HG02970 (cell line): ENCODE measurements around the gene METTL3.
"Not testable (repeated sequence)": the region's sequence is repeated elsewhere in the genome, so short reads cannot be mapped to it uniquely, and the experiment has no call there.

Source experiments
- ATAC-seq: cut with Tn5 transposase; IDR thresholded peaks from one replicate; pipeline ENCODE4 v1.9.1; 2021; ENCODE audit warnings: mild to moderate bottlenecking, moderate library complexity, moderate number of reproducible peaks; ENCODE audit not compliant: unreplicated experiment, low FRiP score

The METTL3 gene

DNA sequence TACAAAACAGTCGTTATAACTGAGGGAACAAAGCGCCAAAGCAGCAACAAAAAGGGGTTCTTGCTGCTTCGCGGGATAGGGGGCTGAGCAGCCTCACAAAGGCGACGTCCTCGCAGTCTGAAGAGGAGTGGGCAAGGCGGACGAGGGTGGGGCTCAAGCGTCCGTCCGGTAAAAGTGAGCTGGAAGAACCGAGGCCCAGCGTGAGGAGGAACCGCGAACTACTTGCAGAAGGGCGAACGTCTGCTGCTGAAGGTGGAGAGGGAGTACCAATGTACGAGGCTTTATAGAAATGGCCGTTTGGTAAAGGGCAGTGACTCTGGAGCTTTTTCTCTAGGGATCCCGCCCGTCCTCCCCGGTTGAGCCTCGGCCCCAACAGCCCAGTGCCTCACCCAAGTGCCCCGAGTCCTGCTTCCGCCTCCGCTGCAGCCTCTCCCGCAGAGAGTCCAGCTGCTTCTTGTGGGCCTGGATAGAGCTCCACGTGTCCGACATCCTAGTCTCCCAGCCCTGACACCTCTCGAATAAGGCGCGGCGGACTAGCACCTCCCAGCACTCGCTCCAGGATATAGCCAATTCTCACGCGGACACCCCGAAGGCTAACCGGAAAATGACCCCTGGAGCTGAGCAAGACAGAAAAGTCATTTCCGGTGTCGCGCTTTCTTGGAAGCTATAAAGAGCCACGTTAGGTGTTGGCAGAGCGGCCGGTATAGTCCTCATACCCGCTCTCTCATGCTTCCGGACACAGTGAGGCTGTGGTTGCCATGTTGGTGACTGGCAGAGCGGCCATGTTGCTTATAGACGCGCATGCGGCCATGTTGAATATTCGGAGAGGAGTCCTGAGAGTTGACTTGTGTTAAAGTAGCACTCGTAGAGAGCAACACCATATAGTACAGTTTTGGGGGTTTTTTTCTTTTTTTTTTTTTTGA, at the start of gene METTL3:
METTL3 (minus strand) TSS at position 606 of the 923 bp plus-strand sequence; CDS start at position 489, 117 bp downstream.
- peak; percentile 96 for ATAC-seq

DNA sequence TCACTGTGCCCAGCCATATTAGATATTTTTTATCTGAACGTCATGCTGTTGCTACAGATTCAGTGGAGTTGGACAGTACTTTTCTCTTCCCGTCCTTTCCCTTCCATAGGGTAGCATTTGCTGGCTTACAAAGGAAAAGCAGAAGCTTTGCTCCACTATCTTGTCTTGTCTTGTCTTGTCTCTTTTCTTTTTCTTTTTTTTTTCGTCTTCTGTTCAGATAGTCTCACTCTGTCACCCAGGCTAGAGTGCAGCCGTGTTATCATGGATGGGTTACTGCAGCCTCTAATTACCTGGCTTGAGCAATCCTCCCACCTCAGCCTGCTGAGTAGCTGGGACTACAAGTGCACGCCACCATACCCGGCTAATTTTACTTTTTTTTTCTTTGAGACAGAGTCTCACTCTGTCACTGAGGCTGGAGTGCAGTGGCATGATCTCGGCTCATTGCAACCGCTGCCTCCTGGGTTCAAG, 47.6 kb upstream of the METTL3 start:
- no peak for ATAC-seq

DNA sequence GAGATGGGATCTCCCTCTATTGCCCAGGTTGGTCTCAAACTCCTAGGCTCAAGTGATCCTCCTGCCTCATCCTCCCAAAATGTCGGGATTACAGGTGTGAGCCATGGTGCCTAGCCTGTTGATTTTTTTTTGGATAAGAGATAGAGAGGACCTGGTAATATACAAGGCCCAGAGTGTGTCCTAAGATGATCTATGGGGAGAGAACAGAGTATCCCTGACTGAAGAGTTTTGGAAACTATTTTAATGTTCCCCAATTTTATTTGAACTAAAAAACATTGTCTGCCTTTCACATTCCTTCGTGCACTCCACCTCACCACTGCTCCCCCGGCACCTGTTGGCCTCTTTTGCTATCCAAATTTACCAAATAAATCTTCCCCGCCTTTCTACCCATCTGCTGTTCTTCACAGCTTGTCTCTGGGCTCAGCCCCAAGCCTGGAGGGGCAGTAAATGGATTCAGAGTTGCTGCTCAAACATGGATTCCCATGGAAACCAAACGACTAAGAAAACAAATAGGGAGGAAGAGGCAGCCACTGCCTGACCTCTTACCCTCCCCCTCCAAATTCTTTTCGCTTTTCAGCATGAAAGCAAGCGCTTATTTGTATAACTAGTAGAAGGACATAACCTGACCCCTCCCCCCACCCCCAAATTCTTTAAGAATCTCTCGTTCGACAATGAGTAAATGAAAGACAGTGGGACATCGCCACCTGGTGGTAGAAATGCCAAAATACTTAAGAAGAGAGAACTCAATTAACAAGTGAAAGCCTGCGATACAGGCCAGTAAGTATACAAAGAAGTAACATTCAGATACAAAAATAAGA, 46.2 kb upstream of the METTL3 start:
- ATAC-seq = no peak

DNA sequence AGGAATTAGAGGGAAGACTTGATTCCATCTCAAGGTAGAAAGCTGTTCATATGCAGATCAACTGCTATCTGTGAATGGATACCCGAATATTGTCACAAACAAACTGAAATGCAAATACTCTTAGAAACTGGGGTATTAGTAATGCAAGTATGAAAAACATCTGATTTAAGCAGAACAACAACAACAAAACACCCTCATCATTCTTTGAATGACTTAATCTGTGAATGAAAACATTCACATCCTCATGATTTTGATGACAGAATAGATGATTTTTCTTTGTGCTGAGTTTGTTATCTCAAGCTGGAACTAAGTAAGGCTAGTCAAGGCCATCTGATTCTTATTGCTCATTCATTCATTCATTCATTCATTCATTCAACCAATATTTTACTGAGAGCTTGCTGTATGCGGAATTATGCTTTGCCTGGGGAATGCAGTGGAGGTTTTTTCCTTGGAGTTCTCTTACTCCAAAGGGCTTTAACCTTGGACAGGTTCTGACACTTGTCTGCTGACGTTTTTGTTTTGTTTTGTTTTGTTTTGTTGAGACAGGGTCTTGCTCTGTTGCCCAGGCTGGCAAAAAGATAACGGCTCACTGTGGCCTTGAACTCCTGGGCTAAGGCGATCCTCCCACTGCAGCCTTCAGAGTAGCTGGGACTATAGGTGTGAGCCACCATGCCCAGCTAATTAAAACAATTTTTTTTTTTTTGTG, 45.4 kb upstream of the METTL3 start:
- ATAC-seq = no peak

DNA sequence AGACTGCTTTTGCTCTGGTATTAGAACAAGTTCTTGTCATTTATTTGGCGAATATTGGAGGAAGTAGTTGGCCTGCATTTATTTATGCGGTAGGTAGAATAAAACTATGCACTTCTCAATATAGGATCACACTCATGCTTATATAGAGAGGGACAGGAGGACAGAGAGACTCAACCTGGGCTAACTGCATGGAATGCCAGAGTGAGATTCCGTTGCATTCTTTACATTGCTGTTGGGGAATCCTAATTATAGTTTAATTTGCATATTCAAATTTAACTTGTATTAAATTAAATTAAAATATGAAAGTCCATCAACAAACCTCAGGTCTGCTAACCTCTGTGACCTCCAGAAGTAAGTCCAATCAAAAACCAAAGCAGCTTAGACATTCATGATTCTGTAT, 42.1 kb upstream of the METTL3 start:
- no peak for ATAC-seq

DNA sequence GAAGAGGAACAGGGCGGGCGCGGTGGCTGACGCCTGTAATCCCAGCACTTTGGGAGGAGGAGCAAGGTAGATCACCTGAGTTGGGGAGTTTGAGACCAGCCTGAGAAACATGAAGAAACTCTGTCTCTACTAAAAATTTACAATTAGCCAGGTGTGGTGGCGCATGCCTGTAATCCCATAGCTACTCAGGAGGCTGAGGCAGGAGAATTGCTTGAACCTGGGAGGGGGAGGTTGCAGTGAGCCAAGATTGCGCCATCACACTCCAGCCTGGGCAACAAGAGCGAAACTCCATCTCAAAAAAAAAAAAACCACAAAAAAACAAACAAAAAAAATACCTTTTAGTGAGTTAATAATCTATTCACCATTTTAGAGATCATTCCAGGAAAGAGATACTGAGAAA, 33.4 kb upstream of the METTL3 start:
- not testable (repeated sequence) for ATAC-seq

DNA sequence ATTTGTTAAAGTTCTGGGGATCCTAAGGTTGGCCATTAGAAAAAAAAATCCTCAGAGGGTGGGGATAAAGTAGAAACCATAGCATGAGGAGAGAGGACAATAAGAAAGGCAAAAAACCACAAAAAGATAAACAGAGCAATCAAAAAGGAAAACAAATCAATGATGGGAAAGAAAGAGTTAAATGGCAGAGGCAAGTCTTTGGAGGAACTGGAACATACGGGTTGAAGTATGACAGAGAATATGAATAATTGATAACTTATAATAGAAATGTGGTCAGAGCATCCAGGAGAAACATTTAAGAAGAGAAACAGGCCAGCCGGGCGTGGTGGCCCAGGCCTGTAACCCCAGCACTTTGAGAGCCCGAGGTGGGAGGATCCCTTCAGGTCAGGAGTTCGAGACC, 32.8 kb upstream of the METTL3 start:
- no peak for ATAC-seq

DNA sequence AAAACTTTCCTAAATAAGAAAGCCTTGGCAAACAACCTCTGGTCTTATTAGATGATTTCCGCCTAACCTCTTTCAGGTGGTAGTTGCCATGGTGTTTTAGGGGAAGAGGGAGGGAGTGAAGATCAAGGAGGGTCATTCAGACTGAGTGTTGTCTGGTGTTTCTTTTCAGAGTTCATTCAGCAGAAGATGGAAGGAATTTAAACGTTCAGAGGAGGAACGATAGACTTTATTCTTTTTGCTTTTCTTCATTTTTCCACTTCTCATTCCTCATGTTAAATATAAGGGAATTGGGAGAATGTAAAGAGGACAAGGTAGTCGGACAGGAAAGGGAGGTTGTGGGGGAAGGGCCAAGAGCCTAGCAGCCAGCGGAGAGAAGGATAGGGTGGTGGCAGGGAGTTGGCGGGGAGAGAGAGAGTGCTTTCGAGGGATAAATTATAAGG, 32.4 kb upstream of the METTL3 start:
- ATAC-seq = no peak

DNA sequence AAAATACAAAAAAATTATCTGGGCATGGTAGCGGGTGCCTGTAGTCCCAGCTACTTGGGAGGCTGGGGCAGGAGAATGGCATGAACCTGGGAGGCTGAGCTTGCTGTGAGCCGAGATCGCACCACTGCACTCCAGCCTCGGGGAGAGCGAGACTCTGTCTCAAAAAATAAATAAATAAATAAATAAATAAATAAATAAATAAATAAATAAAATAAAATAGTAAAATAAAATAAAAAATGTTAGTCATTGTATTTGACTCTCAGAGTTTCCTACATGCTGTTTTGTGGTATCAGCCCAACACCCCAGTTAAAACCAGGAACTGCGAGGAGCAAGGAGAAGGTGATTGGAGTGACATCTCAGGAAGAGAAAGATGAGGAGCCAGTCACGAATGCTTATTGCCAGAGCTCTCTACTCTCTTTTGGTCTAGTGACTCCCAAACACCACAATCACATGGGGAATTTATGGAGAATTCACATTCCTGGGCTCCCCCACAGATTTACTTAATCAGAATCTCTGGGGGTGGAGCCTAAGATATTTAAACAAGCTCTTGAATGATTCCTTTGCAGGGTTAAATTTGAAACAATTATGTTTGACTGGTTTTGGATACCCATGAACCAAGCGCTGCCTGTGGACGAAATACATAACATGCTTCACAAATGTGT, 30.4 kb upstream of the METTL3 start:
- ATAC-seq = no peak

DNA sequence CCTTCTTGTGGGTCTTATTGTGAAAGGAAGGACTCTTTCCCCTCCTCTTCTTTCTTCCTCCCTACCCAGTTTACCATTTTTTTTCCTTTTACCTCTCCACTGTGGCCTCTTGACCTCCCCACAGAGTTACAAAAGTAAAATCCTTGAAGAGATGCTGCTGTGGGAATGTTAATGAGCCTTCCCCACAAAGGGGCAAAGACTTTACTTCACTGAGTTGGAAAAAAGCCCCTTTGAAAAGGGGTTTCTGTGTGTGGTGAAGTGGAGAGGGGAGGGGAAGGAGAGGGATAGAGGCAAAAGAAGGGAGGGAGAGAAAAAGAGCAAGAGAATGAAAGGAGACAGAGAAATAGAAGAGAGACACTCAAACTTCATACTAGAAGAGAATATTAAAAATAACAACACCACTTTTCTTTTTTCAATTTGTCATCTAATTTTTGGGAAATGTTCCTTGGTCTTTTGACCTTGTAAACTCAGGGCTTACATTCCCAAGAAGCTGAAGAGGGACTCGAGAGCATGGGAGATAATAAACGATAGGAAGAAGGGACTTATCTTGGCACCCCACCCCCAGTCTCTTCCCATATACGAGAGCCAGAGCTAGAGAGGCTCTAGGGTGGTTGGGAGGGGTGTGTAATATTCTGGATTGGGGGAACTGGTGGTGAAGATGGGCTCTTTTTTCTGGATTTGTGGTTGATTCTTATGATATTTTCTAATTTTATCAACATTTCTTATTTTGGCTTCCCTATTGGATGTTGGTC, 28.2 kb upstream of the METTL3 start:
- ATAC-seq = no peak

DNA sequence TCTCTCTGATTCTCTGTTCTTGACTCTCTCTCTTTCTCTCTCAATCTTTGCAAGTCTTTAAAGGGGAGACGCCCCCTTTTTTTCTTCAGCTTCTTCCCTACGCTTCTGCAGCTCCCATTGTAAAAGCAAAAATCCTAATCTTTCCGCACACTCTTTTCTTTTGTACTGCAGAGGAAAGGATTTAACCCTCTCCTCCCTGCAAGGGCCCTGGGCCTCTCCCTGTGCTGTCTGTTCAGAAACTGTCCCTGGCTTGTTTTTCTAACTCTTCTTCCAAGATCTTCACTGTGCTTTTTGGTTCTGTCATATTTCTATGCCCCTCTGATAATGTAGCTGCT, 25.9 kb upstream of the METTL3 start:
- ATAC-seq = no peak

DNA sequence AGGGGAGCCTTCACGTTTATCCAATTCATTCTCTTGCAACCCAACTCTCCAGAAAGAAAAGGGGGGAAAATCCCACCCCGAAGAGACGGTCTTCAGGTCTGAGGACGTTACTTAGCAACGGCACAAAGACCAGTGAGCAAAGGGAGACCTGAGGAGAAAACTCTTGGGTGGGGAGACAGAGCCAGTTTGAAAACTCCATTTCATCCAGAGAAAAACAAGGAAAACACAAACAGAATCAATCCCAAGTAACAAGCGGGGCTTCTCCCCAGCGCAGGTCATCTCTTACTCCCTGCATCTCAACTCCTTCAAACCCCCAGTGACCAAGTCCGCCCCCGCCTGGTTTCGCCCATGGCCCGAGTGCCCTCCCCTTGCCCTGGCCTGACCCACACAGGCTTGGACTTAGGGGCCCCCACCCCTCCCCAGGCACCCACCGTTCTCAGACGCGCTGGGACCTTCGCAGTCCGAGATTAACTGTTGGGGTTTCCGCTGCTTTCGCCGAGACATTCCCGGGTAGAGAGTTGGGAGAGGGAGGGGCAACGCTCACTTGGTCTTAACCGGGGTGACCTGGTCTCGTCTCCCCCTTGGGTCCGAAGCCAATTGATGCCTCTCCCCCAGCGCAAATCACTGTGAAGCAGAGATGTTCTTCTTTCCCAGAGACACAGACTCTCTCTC, 25.4 kb upstream of the METTL3 start:
- ATAC-seq = no peak

DNA sequence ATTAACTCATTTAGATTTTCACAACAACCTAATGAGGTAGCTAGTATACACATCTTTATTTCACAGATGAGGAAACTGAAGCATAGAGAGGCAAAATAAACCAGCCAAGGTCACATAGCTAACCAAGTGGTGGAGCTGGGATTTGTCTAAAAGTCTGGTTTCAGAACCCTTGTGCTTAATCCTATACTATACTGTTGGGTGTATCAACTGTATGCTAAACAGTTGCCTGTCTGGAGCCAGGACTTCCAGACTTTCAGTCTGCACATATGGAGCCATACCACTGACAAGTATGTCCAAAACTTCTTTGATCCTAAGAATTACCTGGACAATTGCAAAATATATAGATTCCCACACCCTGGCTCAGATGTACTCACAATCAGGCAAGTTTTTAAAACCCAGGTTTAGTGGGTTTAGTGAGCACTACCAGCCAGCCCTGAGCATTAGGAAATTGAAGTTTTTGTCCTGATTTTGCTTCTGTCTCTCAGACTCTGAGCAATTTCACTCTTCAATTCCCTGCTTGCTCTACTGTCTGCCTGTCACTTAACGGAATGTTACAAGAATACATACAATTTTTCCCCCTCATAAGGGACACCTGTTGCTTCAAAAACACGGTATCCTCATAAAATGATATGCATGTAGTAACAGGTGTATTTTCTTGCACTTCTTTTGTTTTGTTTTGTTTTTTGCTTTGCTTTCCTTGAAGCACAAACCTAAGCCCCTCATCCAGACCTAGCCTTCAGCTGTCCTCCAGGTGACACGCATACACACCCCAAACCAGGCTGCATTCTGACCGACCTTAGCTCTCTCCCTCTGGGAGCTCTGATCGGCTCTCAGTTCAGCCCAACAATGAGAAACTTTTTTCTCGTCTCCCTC, 24.6 kb upstream of the METTL3 start:
- no peak for ATAC-seq

DNA sequence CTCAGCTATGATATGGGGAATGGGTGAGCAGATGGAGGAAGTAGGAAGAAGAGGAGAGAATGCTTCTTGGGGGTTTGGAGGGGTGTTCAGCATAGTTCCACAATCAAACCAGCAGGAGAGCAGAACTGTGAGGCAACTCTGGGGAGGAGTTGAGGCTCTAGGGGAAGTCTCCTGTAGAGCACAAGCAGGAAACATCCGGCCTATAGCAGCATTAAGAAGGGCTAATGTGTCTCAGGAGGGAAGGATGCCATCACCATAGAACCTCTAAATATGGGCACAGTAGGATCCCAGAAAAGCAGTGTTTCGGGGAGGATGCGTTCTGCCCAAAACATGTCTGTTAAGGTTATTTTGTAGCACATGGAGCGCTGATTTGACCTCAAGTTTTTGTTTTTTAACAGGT, 23.4 kb upstream of the METTL3 start:
- no peak for ATAC-seq

DNA sequence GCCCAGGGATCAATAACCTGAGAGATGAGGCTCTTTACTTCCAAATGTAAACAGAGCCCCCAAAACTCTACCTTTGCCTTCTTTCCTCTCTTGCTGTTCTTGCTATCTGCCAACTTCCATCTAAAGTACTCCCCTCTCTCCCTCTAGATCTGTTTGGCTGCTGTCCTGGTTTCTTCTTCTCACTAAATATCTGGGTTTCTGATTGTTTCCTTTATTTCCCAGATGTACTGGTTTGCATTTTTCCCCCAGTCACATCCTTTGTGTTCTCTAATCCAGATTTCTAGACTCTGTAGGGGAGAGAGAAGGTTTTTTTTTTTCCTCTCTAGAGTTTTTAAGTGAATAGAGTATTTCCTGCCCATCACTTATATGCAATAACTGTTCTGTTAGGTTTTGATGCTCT, 22.2 kb upstream of the METTL3 start:
- no peak for ATAC-seq

DNA sequence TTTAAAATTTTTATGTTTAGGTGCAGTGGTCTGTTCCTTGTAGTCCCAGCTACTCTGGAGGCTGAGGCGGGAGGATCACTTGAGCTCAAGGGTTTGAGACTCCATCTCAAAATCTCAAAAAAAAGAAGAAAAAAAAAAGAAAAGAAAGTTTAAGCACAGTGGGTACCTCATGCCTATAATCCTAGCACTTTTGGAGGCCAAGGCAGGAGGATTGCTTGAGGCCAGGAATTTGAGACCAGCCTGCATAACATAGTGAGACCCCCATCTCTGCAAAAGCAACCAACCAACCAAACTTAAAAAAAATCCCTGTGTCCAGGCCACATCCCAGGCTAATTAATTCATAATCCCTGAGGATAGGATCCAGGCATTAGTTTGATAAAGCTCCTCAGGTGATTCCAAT, 18.4 kb upstream of the METTL3 start:
- ATAC-seq = no peak

DNA sequence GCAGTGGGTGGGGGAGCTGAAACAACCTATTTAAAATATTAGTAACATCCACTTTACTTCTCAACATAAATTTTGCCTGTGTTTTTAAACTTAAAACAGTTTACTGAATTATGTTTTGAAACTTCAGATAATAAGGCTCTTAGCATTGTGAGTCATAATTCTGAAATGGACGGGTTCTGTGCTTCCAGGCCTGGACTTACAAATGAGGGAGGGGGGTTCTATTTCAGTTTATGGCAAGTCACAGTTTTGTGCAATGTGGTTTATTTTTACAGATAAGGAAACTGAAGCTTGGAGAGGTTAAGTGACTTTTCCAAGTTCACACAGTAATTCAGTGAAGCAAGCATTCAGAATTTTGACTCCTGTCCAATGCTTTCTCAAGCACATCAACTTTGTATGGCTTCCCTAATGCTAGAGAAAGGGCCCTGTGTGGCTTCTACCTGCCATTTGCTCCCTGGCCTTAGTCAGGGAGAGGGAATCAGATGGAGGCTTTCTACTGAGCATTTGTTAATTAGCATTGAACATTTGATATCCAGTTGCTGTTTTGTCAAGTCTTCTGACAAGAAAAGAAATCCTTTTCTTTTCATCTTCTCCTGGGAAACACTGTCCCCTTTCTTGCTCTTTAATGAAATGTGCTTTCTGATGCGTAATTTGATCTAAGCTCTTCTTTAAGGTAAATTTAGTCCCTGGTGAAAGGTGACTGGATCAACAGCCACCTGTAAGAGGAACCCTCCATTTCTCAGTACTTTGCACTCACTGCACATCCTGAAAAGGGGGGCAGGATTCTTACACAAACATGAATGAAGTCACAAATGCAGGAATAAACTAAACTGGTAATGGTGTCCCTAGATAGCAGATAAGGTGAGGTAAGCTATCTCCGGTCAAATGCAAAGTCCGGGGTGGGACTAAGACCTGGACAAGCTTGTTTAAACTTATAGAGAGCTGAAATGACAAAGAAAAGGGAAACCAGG, 17.5 kb upstream of the METTL3 start:
- no peak for ATAC-seq
